CD14-positive monocyte (primary cell): ENCODE measurements around the gene MYO5B. TPM values are rescaled to one million over a fixed set of nuclear protein-coding genes. Genes with fewer than 3 reads are reported as not detected.

ENCODE experiments used
- DNase-seq, 3 donors: peaks; one replicate each; pipeline ENCODE4 v3.0.0-alpha.2; 2011 to 2022
- H2AFZ ChIP-seq: 2 replicates; pipeline ENCODE4 v1.6.0; 2012; ENCODE audit warnings: mild to moderate bottlenecking, low read depth, low read length, inconsistent platforms; ENCODE audit not compliant: insufficient read depth, poor library complexity, severe bottlenecking
- H3K27ac ChIP-seq, 2 donors: 1 replicate in 1 of 2; 2 replicates in 1 of 2; pipeline ENCODE4 v1.5.1; 2012 to 2013; ENCODE audit warnings: low read length in 2 of 2, control low read depth in 1 of 2, inconsistent platforms in 1 of 2, low read depth in 1 of 2, mild to moderate bottlenecking in 1 of 2
- H3K27me3 ChIP-seq, 2 donors: one replicate each; pipeline versions ENCODE4 v1.6.0 to v1.6.1; 2011 to 2013; ENCODE audit warnings: low read length in 2 of 2; ENCODE audit not compliant: control insufficient read depth in 2 of 2, insufficient read depth in 2 of 2
- H3K36me3 ChIP-seq, 2 donors: replicated peaks in 1 of 2; 1 replicate in 1 of 2; 2 replicates in 1 of 2; pipeline versions ENCODE4 v1.5.1 to v1.6.1; 2012 to 2013; ENCODE audit warnings: low read length in 2 of 2, control low read depth in 1 of 2, inconsistent platforms in 1 of 2, mild to moderate bottlenecking in 1 of 2; ENCODE audit not compliant: insufficient read depth in 2 of 2, control insufficient read depth in 1 of 2
- H3K4me1 ChIP-seq, 2 donors: 1 replicate in 1 of 2; 2 replicates in 1 of 2; pipeline versions ENCODE4 v1.5.1 to v1.6.1; 2012 to 2013; ENCODE audit warnings: low read length in 2 of 2, control low read depth in 1 of 2, inconsistent platforms in 1 of 2, mild to moderate bottlenecking in 1 of 2, moderate library complexity in 1 of 2; ENCODE audit not compliant: insufficient read depth in 2 of 2, control insufficient read depth in 1 of 2
- H3K4me2 ChIP-seq: replicated peaks from 2 replicates; pipeline ENCODE3; 2012; ENCODE audit warnings: low read length, moderate library complexity, mild to moderate bottlenecking; ENCODE audit not compliant: poor library complexity, severe bottlenecking; ENCODE audit errors: extremely low read depth
- H3K4me3 ChIP-seq, 3 experiments: fragments of 200-600 bp in 1 of 3; sonication (generic) in 1 of 3; replicated peaks in 1 of 3; 1 replicate in 2 of 3; 2 replicates in 1 of 3; pipeline ENCODE4 v1.5.1; 2011 to 2013; ENCODE audit warnings: low read length in 3 of 3, mild to moderate bottlenecking in 3 of 3, control low read depth in 2 of 3, low read depth in 2 of 3, inconsistent platforms in 1 of 3, moderate library complexity in 1 of 3
- H3K79me2 ChIP-seq: 2 replicates; pipeline ENCODE4 v1.6.0; 2012; ENCODE audit warnings: mild to moderate bottlenecking, control low read depth, inconsistent platforms, low read length, moderate library complexity; ENCODE audit not compliant: insufficient read depth
- H3K9ac ChIP-seq: 2 replicates; pipeline ENCODE4 v1.6.0; 2017; ENCODE audit warnings: low read length, mild to moderate bottlenecking; ENCODE audit not compliant: insufficient read depth, poor library complexity, severe bottlenecking
- H3K9me3 ChIP-seq, 2 donors: replicated peaks in 1 of 2; 1 replicate in 1 of 2; 2 replicates in 1 of 2; pipeline versions ENCODE4 v1.5.1 to v1.6.1; 2012 to 2013; ENCODE audit warnings: low read length in 2 of 2, control low read depth in 1 of 2; ENCODE audit not compliant: control insufficient read depth in 1 of 2, insufficient read depth in 1 of 2
- H4K20me1 ChIP-seq: 2 replicates; pipeline ENCODE4 v1.6.0; 2012; ENCODE audit warnings: mild to moderate bottlenecking, low read length, control low read depth, moderate library complexity; ENCODE audit not compliant: insufficient read depth
- H3K27ac Mint-ChIP-seq, 7 donors: one replicate each; pipeline ENCODE4 v1.8.0; 2020; ENCODE audit warnings: mild to moderate bottlenecking in 7 of 7, mixed read lengths in 7 of 7, moderate library complexity in 6 of 7, inconsistent platforms in 2 of 7
- H3K27me3 Mint-ChIP-seq, 3 donors: one replicate each; pipeline ENCODE4 v1.8.0; 2021 to 2022; ENCODE audit warnings: low read depth in 3 of 3, mild to moderate bottlenecking in 3 of 3, mixed read lengths in 3 of 3, moderate library complexity in 3 of 3, inconsistent platforms in 1 of 3
- H3K36me3 Mint-ChIP-seq, 2 donors: one replicate each; pipeline ENCODE4 v1.8.0; 2020; ENCODE audit warnings: mixed read lengths in 2 of 2, inconsistent platforms in 1 of 2, mild to moderate bottlenecking in 1 of 2
- H3K4me1 Mint-ChIP-seq: one replicate; pipeline ENCODE4 v1.8.0; 2020; ENCODE audit warnings: mild to moderate bottlenecking, mixed read lengths
- H3K4me3 Mint-ChIP-seq, 2 donors: one replicate each; pipeline ENCODE4 v1.8.0; 2020; ENCODE audit warnings: mild to moderate bottlenecking in 2 of 2, mixed read lengths in 2 of 2, moderate library complexity in 1 of 2
- H3K9me3 Mint-ChIP-seq, 7 donors: one replicate each; pipeline ENCODE4 v1.8.0; 2020 to 2022; ENCODE audit warnings: mixed read lengths in 7 of 7, mild to moderate bottlenecking in 6 of 7, moderate library complexity in 6 of 7, inconsistent platforms in 2 of 7
- CTCF ChIP-seq: fragments of 200-600 bp; IDR thresholded peaks from one replicate; pipeline ENCODE4 v1.8.0; 2022; ENCODE audit warnings: antibody characterized with exemption, mild to moderate bottlenecking
- WGBS: methylation state at CpG from one replicate; pipeline ENCODE4 v1.1.5; 2013; ENCODE audit warnings: missing lambda C conversion rate; ENCODE audit not compliant: insufficient coverage; 5-methylcytosine and 5-hydroxymethylcytosine counted together
- intact Hi-C, 2 donors: fragments of 100-400 bp; cut with micrococcal nuclease; formaldehyde crosslinking; loops; one replicate each; pipeline versions ENCODE4 v1.15.0 to v1.15.1; 2023
- polyA plus RNA-seq, 3 donors: library from polyadenylated mRNA; depleted of rRNA in 1 of 3; unstranded in 2 of 3; stranded (reverse) in 1 of 3; fragments of 300-500 nt in 2 of 3; fragments of >200 nt in 1 of 3; fragmentation: Illumina TruSeq in 2 of 3; gene quantifications; 1 replicate in 2 of 3; 2 replicates in 1 of 3; pipeline ENCODE4 v1.2.3, GENCODE V29; 2012 to 2021

The MYO5B gene
- polyA plus RNA-seq, 3 donors = 0.04 TPM; not detected in 2

GRCh38 chr18:50004013-50004412 lies 190.9 kb downstream of the MYO5B start:
- H3K4me3 Mint-ChIP-seq = no peak overlapping the region
- 75% methylated on average over 4 of the region's 4 CpGs for WGBS
- no peak overlapping the region for H3K9ac ChIP-seq
- DNase-seq = no peak
- no peaks in the 10 kb centered on the region for H4K20me1 ChIP-seq
- peaks cover 0 to 4% (median 0%) of the 10 kb centered on the region in 7 donors for H3K9me3 Mint-ChIP-seq
- H3K27ac ChIP-seq = no peak overlapping the region
- TF ChIP-seq CTCF = no peak
- no peaks in the 10 kb centered on the region for H3K27me3 ChIP-seq
- intact Hi-C loops = loop anchor here in 1 of 2 donors (10.0 kb wide), 1 partner anchor 431 kb away; no protein-coding TSS in a partner anchor
- H3K4me3 ChIP-seq = no peak overlapping the region
- H3K4me1 Mint-ChIP-seq = no peaks in the 10 kb centered on the region
- no peaks in the 10 kb centered on the region for H3K36me3 ChIP-seq
- H3K4me1 ChIP-seq = no peaks in the 10 kb centered on the region
- no peak overlapping the region for H3K27ac Mint-ChIP-seq
- no peaks in the 10 kb centered on the region for H3K36me3 Mint-ChIP-seq
- H3K27me3 Mint-ChIP-seq = peaks cover 2 to 5% (median 3%) of the 10 kb centered on the region in 3 donors
- no peak overlapping the region for H2AFZ ChIP-seq
- no peaks in the 10 kb centered on the region for H3K79me2 ChIP-seq
- no peaks in the 10 kb centered on the region for H3K9me3 ChIP-seq
- H3K4me2 ChIP-seq = no peak overlapping the region

- Mint-ChIP-seq H3K27ac (no peak overlapping the region), H3K36me3 (no peaks in the 10 kb centered on the region), H3K9me3 (peaks cover 0 to 4% (median 0%) of the 10 kb centered on the region in 7 donors), H3K4me3 (no peak overlapping the region), H3K4me1 (no peaks in the 10 kb centered on the region), H3K27me3 (peaks cover 2 to 5% (median 3%) of the 10 kb centered on the region in 3 donors)
- no peak overlapping the region for H2AFZ ChIP-seq
- H3K4me1 ChIP-seq = no peaks in the 10 kb centered on the region
- H4K20me1 ChIP-seq = no peaks in the 10 kb centered on the region
- H3K4me2 ChIP-seq = no peak overlapping the region
- H3K27me3 ChIP-seq = no peaks in the 10 kb centered on the region
- no peak for DNase-seq
- intact Hi-C loops = loop anchor here in 1 of 2 donors (10.0 kb wide), 1 partner anchor 432 kb away; no protein-coding TSS in a partner anchor
- H3K27ac ChIP-seq = no peak overlapping the region
- H3K36me3 ChIP-seq = no peaks in the 10 kb centered on the region
- no peak overlapping the region for H3K9ac ChIP-seq
- no peak overlapping the region for H3K4me3 ChIP-seq
- WGBS = 100% methylated on average over 2 of the region's 2 CpGs
- H3K79me2 ChIP-seq = no peaks in the 10 kb centered on the region
- no peak for TF ChIP-seq CTCF
- no peaks in the 10 kb centered on the region for H3K9me3 ChIP-seq
Measured at GRCh38 chr18:50002781-50003180, 192.2 kb downstream of the MYO5B start.
